ENCODE measurements around the gene ACER1.
"Not testable (repeated sequence)": the region's sequence is repeated elsewhere in the genome, so short reads cannot be mapped to it uniquely, and the experiment has no call there.

ACER1 gene

GRCh38 chr19:6286676-6287075 lies 46.7 kb downstream of the ACER1 start:
- DNase-seq = no peak

- DNase-seq = not testable (repeated sequence)
These were observed 51.0 kb downstream of the ACER1 start for GRCh38 chr19:6282393-6282792.

GRCh38 chr19:6279931-6280591 lies 53.4 kb downstream of the ACER1 start, which contains the start of gene MLLT1:
Gene MLLT1 (minus strand): TSS chr19:6279975. CDS start chr19:6279784, 191 bp downstream.
- peak; percentile 97 to 98 for DNase-seq

GRCh38 chr19:6279620-6279930 lies 53.8 kb downstream of the ACER1 start:
- DNase-seq = no peak

- DNase-seq = peak in 1 of 2 donors; percentile 27
These were observed 54.4 kb downstream of the ACER1 start for GRCh38 chr19:6278740-6279619.

- DNase-seq = no peak
These were observed 55.4 kb downstream of the ACER1 start for GRCh38 chr19:6278051-6278450.

GRCh38 chr19:6276447-6276846 lies 57.0 kb downstream of the ACER1 start:
- no peak for DNase-seq

GRCh38 chr19:6275170-6275744 lies 58.2 kb downstream of the ACER1 start:
- DNase-seq = no peak

GRCh38 chr19:6274756-6275155 lies 58.7 kb downstream of the ACER1 start:
- no peak for DNase-seq

- no peak for DNase-seq
These were observed 59.5 kb downstream of the ACER1 start for GRCh38 chr19:6273701-6274601.

GRCh38 chr19:6272913-6273600 lies 60.4 kb downstream of the ACER1 start:
- no peak for DNase-seq

- no peak for DNase-seq
These were observed 61.0 kb downstream of the ACER1 start for GRCh38 chr19:6272411-6272791.

GRCh38 chr19:6271721-6272410 lies 61.5 kb downstream of the ACER1 start:
- DNase-seq = no peak

- no peak for DNase-seq
These were observed 62.2 kb downstream of the ACER1 start for GRCh38 chr19:6271251-6271650.

- no peak for DNase-seq
These were observed 62.6 kb downstream of the ACER1 start for GRCh38 chr19:6270822-6271221.

GRCh38 chr19:6270076-6270745 lies 63.2 kb downstream of the ACER1 start:
- no peak for DNase-seq

GRCh38 chr19:6269101-6269886 lies 64.1 kb downstream of the ACER1 start:
- no peak for DNase-seq

GRCh38 chr19:6268382-6268771 lies 65.0 kb downstream of the ACER1 start:
- no peak for DNase-seq

GRCh38 chr19:6267552-6268381 lies 65.6 kb downstream of the ACER1 start:
- no peak for DNase-seq
